Hematopoietic multipotent progenitor cell (in vitro differentiated cells): Measurements from ENCODE around the gene ZNF274. TPM values are rescaled to one million over a fixed set of nuclear protein-coding genes. Genes with fewer than 3 reads are reported as not detected.

ENCODE experiments used
- total RNA-seq: library from RNA; depleted of rRNA; stranded (reverse); fragments of >200 nt; gene quantifications from one replicate; pipeline ENCODE4 v1.2.3, GENCODE V29; 2012

Gene ZNF274
- total RNA-seq, 1 donor = 34.7 TPM

Other genes starting within 250 kb of the ZNF274 start
- gene ZNF418, start 247.7 kb upstream of the ZNF274 start, total RNA-seq = 10.0 TPM
- 9.2 TPM for gene ZNF256, start 235.4 kb upstream of the ZNF274 start, total RNA-seq
- not detected for gene C19orf18, start 208.5 kb upstream of the ZNF274 start, total RNA-seq
- gene ZNF606, start 180.2 kb upstream of the ZNF274 start, total RNA-seq = 25.9 TPM
- gene ZSCAN1, start 149.0 kb upstream of the ZNF274 start, total RNA-seq = 0.81 TPM
- 14.8 TPM for gene ZNF135, start 123.8 kb upstream of the ZNF274 start, total RNA-seq
- gene ZSCAN18, start 84.8 kb upstream of the ZNF274 start, total RNA-seq = 178 TPM
- gene ZNF329, start 32.3 kb upstream of the ZNF274 start, total RNA-seq = 9.4 TPM
- gene ZNF544, start 45.9 kb downstream of the ZNF274 start, total RNA-seq = 57.1 TPM
- gene ZNF8, start 95.9 kb downstream of the ZNF274 start, total RNA-seq = 10.5 TPM
- 49.0 TPM for gene ERVK3-1, start 122.3 kb downstream of the ZNF274 start, total RNA-seq
- 3.0 TPM for gene ZSCAN22, start 143.9 kb downstream of the ZNF274 start, total RNA-seq
- 10.0 TPM for gene A1BG, start 170.4 kb downstream of the ZNF274 start, total RNA-seq
- gene ZNF497, start 179.7 kb downstream of the ZNF274 start, total RNA-seq = 4.8 TPM
- gene ZNF837, start 198.0 kb downstream of the ZNF274 start, total RNA-seq = 6.2 TPM
- gene RPS5, start 204.2 kb downstream of the ZNF274 start, total RNA-seq = 7,116 TPM
- gene RNF225, start 212.6 kb downstream of the ZNF274 start, total RNA-seq = 0.81 TPM
- gene ZNF584, start 225.6 kb downstream of the ZNF274 start, total RNA-seq = 11.3 TPM